ENCODE measurements around the gene DOP1B.
"Not testable (repeated sequence)": the region's sequence is repeated elsewhere in the genome, so short reads cannot be mapped to it uniquely, and the experiment has no call there.

Gene DOP1B

GRCh38 chr21:36178349-36178748 is 21.7 kb downstream of the DOP1B start:
- no peak for DNase-seq

GRCh38 chr21:36179145-36179544 is 22.5 kb downstream of the DOP1B start:
- no peak for DNase-seq

GRCh38 chr21:36180963-36181362 is 24.3 kb downstream of the DOP1B start:
- no peak for DNase-seq

- DNase-seq = no peak
These were observed 26.6 kb downstream of the DOP1B start for GRCh38 chr21:36183144-36183795.

- no peak for DNase-seq
These were observed 27.9 kb downstream of the DOP1B start for GRCh38 chr21:36184545-36184944.

GRCh38 chr21:36185523-36185922 is 28.9 kb downstream of the DOP1B start:
- DNase-seq = no peak

GRCh38 chr21:36186081-36186480 is 29.5 kb downstream of the DOP1B start:
- no peak for DNase-seq

- no peak for DNase-seq
These were observed 30.1 kb downstream of the DOP1B start for GRCh38 chr21:36186506-36187399.

- DNase-seq = no peak
These were observed 31.6 kb downstream of the DOP1B start for GRCh38 chr21:36188081-36188681.

GRCh38 chr21:36188937-36189336 is 32.3 kb downstream of the DOP1B start:
- no peak for DNase-seq

- DNase-seq = no peak
These were observed 34.1 kb downstream of the DOP1B start for GRCh38 chr21:36190736-36191135.

GRCh38 chr21:36193200-36193599 is 36.6 kb downstream of the DOP1B start:
- DNase-seq = no peak

GRCh38 chr21:36194024-36194423 is 37.4 kb downstream of the DOP1B start:
- DNase-seq = no peak

- DNase-seq = no peak
These were observed 39.0 kb downstream of the DOP1B start for GRCh38 chr21:36195613-36196012.

- DNase-seq = no peak
These were observed 42.4 kb downstream of the DOP1B start for GRCh38 chr21:36199021-36199420.

- not testable (repeated sequence) for DNase-seq
These were observed 43.0 kb downstream of the DOP1B start for GRCh38 chr21:36199575-36199974.

- no peak for DNase-seq
These were observed 43.5 kb downstream of the DOP1B start for GRCh38 chr21:36200081-36200561.

GRCh38 chr21:36202726-36203602 is 46.3 kb downstream of the DOP1B start:
- no peak for DNase-seq

- no peak for DNase-seq
These were observed 46.9 kb downstream of the DOP1B start for GRCh38 chr21:36203603-36203889.

- DNase-seq = no peak
These were observed 48.4 kb downstream of the DOP1B start for GRCh38 chr21:36204980-36205379.

- DNase-seq = no peak
These were observed 49.3 kb downstream of the DOP1B start for GRCh38 chr21:36205962-36206361.

Measured in GDM1 (cell line).